Neuronal stem cell (in vitro differentiated cells): Measurements from ENCODE around the gene FAM149A.

Source experiments
- DNase-seq: peaks from one replicate; pipeline ENCODE4 v3.0.0-alpha.2; 2013; ENCODE audit warnings: low spot score
- H2AFZ ChIP-seq: one replicate; pipeline ENCODE4 v1.6.1; 2013; ENCODE audit warnings: mild to moderate bottlenecking, low read length, inconsistent platforms
- H2AK5ac ChIP-seq: 2 replicates; pipeline ENCODE4 v1.6.1; 2013; ENCODE audit warnings: low read depth, mild to moderate bottlenecking, inconsistent platforms, low read length, moderate library complexity, mixed read lengths
- H2BK120ac ChIP-seq: 2 replicates; pipeline ENCODE4 v1.6.1; 2013; ENCODE audit warnings: low read depth, mild to moderate bottlenecking, inconsistent platforms, low read length, moderate library complexity, mixed read lengths
- H2BK12ac ChIP-seq: one replicate; pipeline ENCODE4 v1.6.1; 2013; ENCODE audit warnings: low read length, inconsistent platforms
- H2BK15ac ChIP-seq: 2 replicates; pipeline ENCODE4 v1.6.1; 2013; ENCODE audit warnings: mild to moderate bottlenecking, low read length, inconsistent platforms, mixed read lengths
- H2BK5ac ChIP-seq: one replicate; pipeline ENCODE4 v1.6.1; 2013; ENCODE audit warnings: inconsistent platforms, mild to moderate bottlenecking, low read length, moderate library complexity
- H3K14ac ChIP-seq: one replicate; pipeline ENCODE4 v1.6.1; 2013; ENCODE audit warnings: low read length, inconsistent platforms
- H3K18ac ChIP-seq: 2 replicates; pipeline ENCODE4 v1.6.1; 2013; ENCODE audit warnings: low read length, inconsistent platforms
- H3K23ac ChIP-seq: 2 replicates; pipeline ENCODE4 v1.6.1; 2013; ENCODE audit warnings: low read depth, mild to moderate bottlenecking, mixed read lengths, low read length, inconsistent platforms; ENCODE audit not compliant: poor library complexity
- H3K27ac ChIP-seq: replicated peaks from 3 replicates; pipeline ENCODE4 v1.5.1; 2013; ENCODE audit warnings: low read length, inconsistent platforms
- H3K27me3 ChIP-seq, 3 experiments: 2 replicates each; pipeline ENCODE4 v1.6.1; 2013; ENCODE audit warnings: low read length in 3 of 3, mild to moderate bottlenecking in 2 of 3, inconsistent platforms in 1 of 3, low read depth in 1 of 3, mixed read lengths in 1 of 3, moderate library complexity in 1 of 3; ENCODE audit not compliant: control insufficient read depth in 3 of 3, insufficient read depth in 3 of 3
- H3K36me3 ChIP-seq, 2 donors: replicated peaks in 1 of 2; 2 replicates each; pipeline ENCODE4 v1.6.1; 2013; ENCODE audit warnings: low read length in 2 of 2; ENCODE audit not compliant: control insufficient read depth in 2 of 2, insufficient read depth in 2 of 2
- H3K4ac ChIP-seq: 2 replicates; pipeline ENCODE4 v1.6.1; 2013; ENCODE audit warnings: inconsistent platforms, mild to moderate bottlenecking, low read length, moderate library complexity
- H3K4me1 ChIP-seq, 2 donors: 1 replicate in 1 of 2; 2 replicates in 1 of 2; pipeline ENCODE4 v1.6.1; 2013; ENCODE audit warnings: low read length in 2 of 2, low read depth in 1 of 2; ENCODE audit not compliant: control insufficient read depth in 2 of 2, insufficient read depth in 1 of 2
- H3K4me2 ChIP-seq: one replicate; pipeline ENCODE4 v1.6.1; 2013; ENCODE audit warnings: mild to moderate bottlenecking, low read length, inconsistent platforms; ENCODE audit not compliant: insufficient read depth, poor library complexity, severe bottlenecking
- H3K4me3 ChIP-seq, 2 donors: 2 replicates each; pipeline ENCODE4 v1.5.1; 2013; ENCODE audit warnings: low read length in 2 of 2, mild to moderate bottlenecking in 2 of 2, inconsistent platforms in 1 of 2, moderate library complexity in 1 of 2
- H3K79me1 ChIP-seq: one replicate; pipeline ENCODE4 v1.6.1; 2013; ENCODE audit warnings: low read depth, mild to moderate bottlenecking, inconsistent platforms, low read length, moderate library complexity
- H3K9ac ChIP-seq: one replicate; pipeline ENCODE4 v1.6.1; 2013; ENCODE audit warnings: mild to moderate bottlenecking, low read depth, low read length, inconsistent platforms; ENCODE audit not compliant: poor library complexity
- H3K9me3 ChIP-seq, 2 donors: replicated peaks in 1 of 2; 2 replicates each; pipeline versions ENCODE3 to v1.6.1; 2013; ENCODE audit warnings: low read length in 2 of 2, mild to moderate bottlenecking in 2 of 2, inconsistent platforms in 1 of 2, low read depth in 1 of 2, mixed read lengths in 1 of 2, moderate library complexity in 1 of 2; ENCODE audit not compliant: control insufficient read depth in 2 of 2, insufficient read depth in 1 of 2
- H4K8ac ChIP-seq: one replicate; pipeline ENCODE4 v1.6.1; 2013; ENCODE audit warnings: low read depth, mild to moderate bottlenecking, inconsistent platforms, low read length, moderate library complexity
- H4K91ac ChIP-seq: one replicate; pipeline ENCODE4 v1.6.1; 2013; ENCODE audit warnings: low read length, low read depth, mild to moderate bottlenecking, inconsistent platforms; ENCODE audit not compliant: poor library complexity
- WGBS, 2 donors: extraction: QIAGEN DNeasy Blood & Tissue Kit; methylation state at CpG; one replicate each; pipeline ENCODE4 v1.1.7; 2013; ENCODE audit warnings: missing lambda C conversion rate in 2 of 2, mixed read lengths in 1 of 2; ENCODE audit not compliant: insufficient read length in 2 of 2, insufficient replicate concordance in 1 of 2; ENCODE audit errors: extremely low coverage in 2 of 2; 5-methylcytosine and 5-hydroxymethylcytosine counted together

FAM149A gene

GRCh38 chr4:186166852-186167512 lies 62.5 kb downstream of the FAM149A start:
- H3K4me3 ChIP-seq, result no peak overlapping the region
- H2BK12ac ChIP-seq, result no peak overlapping the region
- no peaks in the 10 kb centered on the region for H3K79me1 ChIP-seq
- H4K91ac ChIP-seq, result no peak overlapping the region
- H3K9me3 ChIP-seq, result no peaks in the 10 kb centered on the region
- no peak overlapping the region for H2AK5ac ChIP-seq
- peaks cover 0 to 2% of the 10 kb centered on the region in 2 donors for H3K36me3 ChIP-seq
- H2AFZ ChIP-seq, result no peak overlapping the region
- no peak overlapping the region for H3K9ac ChIP-seq
- H3K23ac ChIP-seq, result no peak overlapping the region
- H3K4ac ChIP-seq, result no peak overlapping the region
- no peak overlapping the region for H3K14ac ChIP-seq
- H3K27me3 ChIP-seq, result peaks cover 0 to 2% (median 0%) of the 10 kb centered on the region in 3 experiments
- H3K18ac ChIP-seq, result no peak overlapping the region
- no peak overlapping the region for H4K8ac ChIP-seq
- no peak overlapping the region for H2BK120ac ChIP-seq
- H2BK5ac ChIP-seq, result no peak overlapping the region
- WGBS, 2 donors, result no CpG with 5 or more reads among the region's 15 CpGs
- no peak overlapping the region for H3K27ac ChIP-seq
- DNase-seq, result no peak
- H3K4me2 ChIP-seq, result no peak overlapping the region
- H3K4me1 ChIP-seq, result peaks cover 0 to 4% of the 10 kb centered on the region in 2 donors
- no peak overlapping the region for H2BK15ac ChIP-seq

GRCh38 chr4:186167605-186168004 lies 63.1 kb downstream of the FAM149A start:
- no peaks in the 10 kb centered on the region for H3K36me3 ChIP-seq
- H3K14ac ChIP-seq, result no peak overlapping the region
- no peaks in the 10 kb centered on the region for H3K79me1 ChIP-seq
- H4K8ac ChIP-seq, result no peak overlapping the region
- no peak overlapping the region for H2BK12ac ChIP-seq
- H3K4me2 ChIP-seq, result no peak overlapping the region
- no peak overlapping the region for H2BK120ac ChIP-seq
- H3K23ac ChIP-seq, result no peak overlapping the region
- DNase-seq, result no peak
- no peak overlapping the region for H2AK5ac ChIP-seq
- H2AFZ ChIP-seq, result no peak overlapping the region
- no peak overlapping the region for H3K9ac ChIP-seq
- no peak overlapping the region for H3K4ac ChIP-seq
- H3K18ac ChIP-seq, result no peak overlapping the region
- H3K27ac ChIP-seq, result no peak overlapping the region
- peaks cover 0 to 2% (median 0%) of the 10 kb centered on the region in 3 experiments for H3K27me3 ChIP-seq
- no peak overlapping the region for H2BK15ac ChIP-seq
- H3K9me3 ChIP-seq, result no peaks in the 10 kb centered on the region
- no CpG with 5 or more reads among the region's 5 CpGs for WGBS, 2 donors
- H2BK5ac ChIP-seq, result no peak overlapping the region
- H4K91ac ChIP-seq, result no peak overlapping the region
- no peak overlapping the region for H3K4me3 ChIP-seq
- peaks cover 0 to 4% of the 10 kb centered on the region in 2 donors for H3K4me1 ChIP-seq

- Histone ChIP-seq H3K9me3 (no peaks in the 10 kb centered on the region), H3K14ac (no peak overlapping the region), H2BK5ac (no peak overlapping the region), H3K4me3 (no peak overlapping the region), H2BK12ac (no peak overlapping the region), H3K23ac (no peak overlapping the region), H2BK120ac (no peak overlapping the region), H3K36me3 (no peaks in the 10 kb centered on the region), H2AK5ac (no peak overlapping the region), H2AFZ (no peak overlapping the region), H3K27ac (no peak overlapping the region), H3K9ac (no peak overlapping the region), H4K8ac (no peak overlapping the region), H3K4me2 (no peak overlapping the region), H3K27me3 (peaks cover 0 to 2% (median 0%) of the 10 kb centered on the region in 3 experiments), H3K4me1 (no peaks in the 10 kb centered on the region), H3K79me1 (no peaks in the 10 kb centered on the region), H3K4ac (no peak overlapping the region), H2BK15ac (no peak overlapping the region), H4K91ac (no peak overlapping the region), H3K18ac (no peak overlapping the region)
- DNase-seq, result no peak
- no CpG with 5 or more reads among the region's 9 CpGs for WGBS, 2 donors
Measured at GRCh38 chr4:186168750-186169149, 64.2 kb downstream of the FAM149A start.

- Histone ChIP-seq H3K9me3 (no peaks in the 10 kb centered on the region), H3K18ac (no peak overlapping the region), H3K23ac (no peak overlapping the region), H2BK15ac (no peak overlapping the region), H3K4me2 (no peak overlapping the region), H3K4me1 (no peaks in the 10 kb centered on the region), H3K79me1 (no peaks in the 10 kb centered on the region), H3K27me3 (peaks cover 0 to 2% (median 0%) of the 10 kb centered on the region in 3 experiments), H4K8ac (no peak overlapping the region), H2BK5ac (no peak overlapping the region), H3K27ac (no peak overlapping the region), H4K91ac (no peak overlapping the region), H2BK120ac (no peak overlapping the region), H3K36me3 (no peaks in the 10 kb centered on the region), H3K14ac (no peak overlapping the region), H2AK5ac (no peak overlapping the region), H3K4ac (no peak overlapping the region), H2AFZ (no peak overlapping the region), H2BK12ac (no peak overlapping the region), H3K4me3 (no peak overlapping the region), H3K9ac (no peak overlapping the region)
- WGBS, 2 donors, result no CpG with 5 or more reads among the region's 18 CpGs
- no peak for DNase-seq
Measured at GRCh38 chr4:186169333-186169944, 64.9 kb downstream of the FAM149A start.
